Measurements from ENCODE around the gene LPCAT1. TPM values are rescaled to one million over a fixed set of nuclear protein-coding genes. Genes with fewer than 3 reads are reported as not detected.

The LPCAT1 gene
- total and polyA plus RNA-seq, 2 of the 13 experiments (the other 11 are each of a cell fraction or from before 2014, with no cell fraction given): 29.8 to 90.6 TPM

GRCh38 chr5:1555011-1555807, 31.4 kb upstream of the LPCAT1 start (continued):
- TF ChIP-seq MNT (IDR thresholded peaks at IDR 0.05) (no peak), FOSL2 (CRISPR knock-in tag; IDR thresholded peaks at IDR 0.05) (peak; percentile 95), REXO4 (CRISPR knock-in tag; IDR thresholded peaks at IDR 0.05; ENCODE audit: borderline replicate concordance) (no peak), TRIM24 (CRISPR knock-in tag; IDR thresholded peaks at IDR 0.05) (no peak), CREB3 (CRISPR knock-in tag; IDR thresholded peaks at IDR 0.05) (no peak), EHMT2 (IDR thresholded peaks at IDR 0.05; ENCODE audit: borderline replicate concordance, low read depth, low read length) (no peak), GATA4 (IDR thresholded peaks at IDR 0.05; ENCODE audit: borderline replicate concordance, low read depth) (peak; percentile 88; the same call in 1 of the 2 replicates), PRDM4 (CRISPR knock-in tag; IDR thresholded peaks at IDR 0.05; ENCODE audit: borderline replicate concordance) (no peak), ZNF83 (CRISPR knock-in tag; IDR thresholded peaks at IDR 0.05; ENCODE audit: borderline replicate concordance) (no peak), MTA3 (CRISPR knock-in tag; IDR thresholded peaks at IDR 0.05) (no peak), SOX6 (IDR thresholded peaks at IDR 0.05) (no peak), SOX6 (CRISPR knock-in tag; IDR thresholded peaks at IDR 0.05) (peak; percentile 92), FOXA1 (IDR thresholded peaks at IDR 0.05) (no peak; the same call in 1 of the 2 replicates), FOXA1 (CRISPR knock-in tag; IDR thresholded peaks at IDR 0.05) (peak; percentile 98), JUNB (CRISPR knock-in tag; IDR thresholded peaks at IDR 0.05; ENCODE audit: borderline replicate concordance) (peak; percentile 49; the same call in 1 of the 2 replicates), ATF2 (CRISPR knock-in tag; IDR thresholded peaks at IDR 0.05) (peak; percentile 88), ZC3H13 (CRISPR knock-in tag; IDR thresholded peaks at IDR 0.05) (0 out of 2 replicates have a peak, but pooled peaks have one; percentile 76), ZNF691 (CRISPR knock-in tag; IDR thresholded peaks at IDR 0.05; ENCODE audit: borderline replicate concordance, low read depth) (no peak; the same call in 1 of the 2 replicates), NFE2L1 (CRISPR knock-in tag; IDR thresholded peaks at IDR 0.05; ENCODE audit: borderline replicate concordance) (no peak), ZNF619 (CRISPR knock-in tag; IDR thresholded peaks at IDR 0.05) (no peak), AHR (CRISPR knock-in tag; IDR thresholded peaks at IDR 0.05) (peak; percentile 49; the same call in 1 of the 2 replicates)

All from HepG2 (cell line).